SKM-1 treated with dmso at 0.1 percent for 144 hours (cell line): Measurements from ENCODE around the gene TPPP.
"Not testable (repeated sequence)": the region's sequence is repeated elsewhere in the genome, so short reads cannot be mapped to it uniquely, and the experiment has no call there.

Experiments used
- DNase-seq: peaks from one replicate; lab custom pipeline; 2025; ENCODE audit not compliant: unreplicated experiment; lab: John Stamatoyannopoulos, UW

Gene TPPP

GRCh38 chr5:693271-694041 is at the start of gene TPPP:
TSS of gene TPPP (minus strand) at chr5:693352. CDS start at chr5:678060, 15,292 bp downstream.
- not testable (repeated sequence) for DNase-seq

- not testable (repeated sequence) for DNase-seq
Measured at GRCh38 chr5:742276-742675, 49.1 kb upstream of the TPPP start.

- DNase-seq, result not testable (repeated sequence)
Measured at GRCh38 chr5:734145-734544, 41.0 kb upstream of the TPPP start.

- DNase-seq, result not testable (repeated sequence)
Measured at GRCh38 chr5:732754-733454, 39.8 kb upstream of the TPPP start.

GRCh38 chr5:729225-729624 is 36.1 kb upstream of the TPPP start:
- DNase-seq, result not testable (repeated sequence)

GRCh38 chr5:727087-727486 is 33.9 kb upstream of the TPPP start:
- DNase-seq, result not testable (repeated sequence)

GRCh38 chr5:723865-724264 is 30.7 kb upstream of the TPPP start:
- not testable (repeated sequence) for DNase-seq

GRCh38 chr5:723309-723708 is 30.2 kb upstream of the TPPP start:
- not testable (repeated sequence) for DNase-seq

- DNase-seq, result not testable (repeated sequence)
Measured at GRCh38 chr5:719379-719778, 26.2 kb upstream of the TPPP start.

- DNase-seq, result no peak
Measured at GRCh38 chr5:717143-717542, 24.0 kb upstream of the TPPP start.

GRCh38 chr5:716740-717139 is 23.6 kb upstream of the TPPP start:
- DNase-seq, result not testable (repeated sequence)

- DNase-seq, result not testable (repeated sequence)
Measured at GRCh38 chr5:715636-716035, 22.5 kb upstream of the TPPP start.

GRCh38 chr5:714215-715118 is 21.3 kb upstream of the TPPP start:
- DNase-seq, result not testable (repeated sequence)

- DNase-seq, result not testable (repeated sequence)
Measured at GRCh38 chr5:713686-714085, 20.5 kb upstream of the TPPP start.

GRCh38 chr5:708848-709517 is 15.8 kb upstream of the TPPP start:
- not testable (repeated sequence) for DNase-seq

GRCh38 chr5:708374-708773 is 15.2 kb upstream of the TPPP start:
- not testable (repeated sequence) for DNase-seq

GRCh38 chr5:706127-706526 is 13.0 kb upstream of the TPPP start:
- DNase-seq, result not testable (repeated sequence)

- not testable (repeated sequence) for DNase-seq
Measured at GRCh38 chr5:696753-697702, 3.9 kb upstream of the TPPP start.

- not testable (repeated sequence) for DNase-seq
Measured at GRCh38 chr5:696191-696590, 3.0 kb upstream of the TPPP start.
